Type B pancreatic cell (in vitro differentiated cells): Measurements from ENCODE around the gene SCLT1. TPM values are rescaled to one million over a fixed set of nuclear protein-coding genes. Genes with fewer than 3 reads are reported as not detected.

Source experiments
- DNase-seq: peaks from one replicate; pipeline ENCODE4 v3.0.0; 2021; ENCODE audit warnings: mixed read lengths; ENCODE audit not compliant: unreplicated experiment; ENCODE audit errors: extremely low spot score
- H3K27ac Mint-ChIP-seq: 2 replicates; pipeline ENCODE4 v1.8.0; 2021; ENCODE audit warnings: mild to moderate bottlenecking, mixed read lengths
- H3K27me3 Mint-ChIP-seq: 2 replicates; pipeline ENCODE4 v1.8.0; 2021; ENCODE audit warnings: mixed read lengths
- H3K36me3 Mint-ChIP-seq: 2 replicates; pipeline ENCODE4 v1.8.0; 2021; ENCODE audit warnings: mixed read lengths
- H3K4me1 Mint-ChIP-seq: one replicate; pipeline ENCODE4 v1.8.0; 2021; ENCODE audit warnings: mixed read lengths; ENCODE audit not compliant: unreplicated experiment
- H3K4me3 Mint-ChIP-seq: 2 replicates; pipeline ENCODE4 v1.8.0; 2021; ENCODE audit warnings: mild to moderate bottlenecking, mixed read lengths
- H3K9me3 Mint-ChIP-seq: 2 replicates; pipeline ENCODE4 v1.8.0; 2021; ENCODE audit warnings: mixed read lengths
- CTCF ChIP-seq: fragments of 200-600 bp; sonication (generic); conservative IDR thresholded peaks from 2 replicates; pipeline ENCODE4 v1.5.0; 2021; ENCODE audit warnings: antibody characterized with exemption, mild to moderate bottlenecking
- total RNA-seq: library from RNA; stranded (reverse); gene quantifications from 2 replicates; pipeline ENCODE4 v1.2.1, GENCODE V29; 2021; ENCODE audit warnings: low replicate concordance

Gene SCLT1
- total RNA-seq, 1 donor from 2014 or later, result 21.2 TPM

GRCh38 chr4:128866691-128867090 lies 226.6 kb downstream of the SCLT1 start:
- Mint-ChIP-seq H3K27me3 (no peaks in the 10 kb centered on the region), H3K9me3 (no peaks in the 10 kb centered on the region), H3K27ac (no peak overlapping the region), H3K4me3 (no peak overlapping the region), H3K36me3 (peaks cover 41% of the 10 kb centered on the region), H3K4me1 (peaks cover 10% of the 10 kb centered on the region)
- DNase-seq, result no peak
- no peak for TF ChIP-seq CTCF

- H3K9me3 Mint-ChIP-seq, result no peaks in the 10 kb centered on the region
- H3K36me3 Mint-ChIP-seq, result peaks cover 40% of the 10 kb centered on the region
- H3K27me3 Mint-ChIP-seq, result no peaks in the 10 kb centered on the region
- peaks cover 10% of the 10 kb centered on the region for H3K4me1 Mint-ChIP-seq
- no peak overlapping the region for H3K27ac Mint-ChIP-seq
- no peak for DNase-seq
- no peak overlapping the region for H3K4me3 Mint-ChIP-seq
- TF ChIP-seq CTCF, result no peak
Observed at GRCh38 chr4:128866269-128866668, 227.1 kb downstream of the SCLT1 start.

- Mint-ChIP-seq H3K36me3 (peaks cover 36% of the 10 kb centered on the region), H3K9me3 (no peaks in the 10 kb centered on the region), H3K27me3 (no peaks in the 10 kb centered on the region), H3K4me3 (no peak overlapping the region), H3K4me1 (peaks cover 12% of the 10 kb centered on the region), H3K27ac (no peak overlapping the region)
- no peak for TF ChIP-seq CTCF
- DNase-seq, result no peak
Observed at GRCh38 chr4:128865132-128865531, 228.2 kb downstream of the SCLT1 start.

GRCh38 chr4:128863312-128864075 lies 229.8 kb downstream of the SCLT1 start:
- Mint-ChIP-seq H3K27me3 (no peaks in the 10 kb centered on the region), H3K4me1 (peaks cover 26% of the 10 kb centered on the region), H3K4me3 (no peak overlapping the region), H3K27ac (peak overlapping the region; percentile 22), H3K36me3 (peaks cover 36% of the 10 kb centered on the region), H3K9me3 (no peaks in the 10 kb centered on the region)
- peak; percentile 83 for DNase-seq
- peak; percentile 95 for TF ChIP-seq CTCF

GRCh38 chr4:128862608-128863311 lies 230.6 kb downstream of the SCLT1 start:
- H3K9me3 Mint-ChIP-seq, result no peaks in the 10 kb centered on the region
- peak overlapping the region; percentile 22 for H3K27ac Mint-ChIP-seq
- no peak for DNase-seq
- peaks cover 29% of the 10 kb centered on the region for H3K4me1 Mint-ChIP-seq
- no peaks in the 10 kb centered on the region for H3K27me3 Mint-ChIP-seq
- TF ChIP-seq CTCF, result no peak
- peaks cover 39% of the 10 kb centered on the region for H3K36me3 Mint-ChIP-seq
- no peak overlapping the region for H3K4me3 Mint-ChIP-seq
